HG03442 (cell line): ENCODE measurements around the gene SLC40A1.

Source experiments
- ATAC-seq: cut with Tn5 transposase; IDR thresholded peaks from one replicate; pipeline ENCODE4 v1.9.1; 2021; ENCODE audit warnings: mild to moderate bottlenecking, moderate library complexity; ENCODE audit not compliant: unreplicated experiment

Gene SLC40A1

DNA sequence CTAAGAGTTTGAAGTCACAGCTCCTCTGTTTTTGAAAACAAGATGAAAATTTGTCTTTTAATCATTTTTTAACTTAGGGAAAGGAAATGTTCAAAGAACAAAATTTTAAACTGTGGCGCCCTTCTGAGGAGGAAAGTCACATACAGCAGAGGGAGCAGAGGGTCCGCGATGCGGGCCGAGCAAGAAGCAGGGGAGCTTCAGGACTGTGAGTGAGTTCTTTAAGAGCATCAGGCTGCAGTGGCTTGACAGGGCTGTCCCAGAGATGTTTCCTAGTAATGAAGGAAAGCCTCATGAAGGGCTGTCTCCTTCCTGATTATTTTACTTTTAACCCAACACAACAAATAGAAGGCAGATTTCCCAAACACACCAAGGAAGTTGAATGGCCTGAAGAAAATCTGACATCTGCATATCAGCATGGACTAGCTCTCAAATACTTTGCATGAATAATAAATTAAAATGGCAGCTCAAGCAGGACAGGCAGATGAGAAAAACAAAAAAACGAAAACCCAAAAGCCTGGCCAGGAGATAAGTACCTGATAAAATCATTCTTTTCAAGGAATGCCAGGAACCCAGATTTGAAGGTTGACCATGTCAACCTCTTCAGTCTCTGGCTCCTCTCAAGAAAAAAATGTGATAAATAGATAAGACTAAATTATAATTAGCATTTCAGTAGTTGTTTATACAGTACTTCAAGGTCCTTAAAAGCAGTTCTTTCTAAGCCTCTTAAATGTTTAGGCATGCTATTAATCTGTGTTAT lies 60.8 kb downstream of the SLC40A1 start:
- ATAC-seq: no peak

GRCh38 chr2:189517847-189518535 lies 62.6 kb downstream of the SLC40A1 start:
- ATAC-seq: no peak

- ATAC-seq: no peak
Measured at GRCh38 chr2:189516546-189516945, 64.0 kb downstream of the SLC40A1 start.

DNA sequence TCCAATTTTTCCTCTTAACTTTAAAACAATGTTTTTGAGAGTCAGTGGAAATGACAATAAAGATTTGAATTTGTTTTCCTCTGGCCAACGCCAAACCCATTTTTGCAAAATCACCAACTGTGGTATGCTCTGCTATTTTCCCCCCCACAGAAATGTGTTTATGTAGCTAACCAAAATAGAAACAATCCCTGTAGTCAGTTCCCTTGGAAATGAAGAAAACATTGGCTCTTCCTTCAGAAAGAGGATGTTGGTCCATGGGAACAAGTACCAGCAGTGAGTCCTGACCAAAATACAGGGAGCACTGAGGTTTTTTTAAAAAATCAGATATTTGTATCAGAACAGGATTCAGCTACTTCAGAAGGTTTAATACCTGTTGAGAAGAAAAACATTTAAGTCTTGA lies 65.3 kb downstream of the SLC40A1 start:
- ATAC-seq: no peak

DNA sequence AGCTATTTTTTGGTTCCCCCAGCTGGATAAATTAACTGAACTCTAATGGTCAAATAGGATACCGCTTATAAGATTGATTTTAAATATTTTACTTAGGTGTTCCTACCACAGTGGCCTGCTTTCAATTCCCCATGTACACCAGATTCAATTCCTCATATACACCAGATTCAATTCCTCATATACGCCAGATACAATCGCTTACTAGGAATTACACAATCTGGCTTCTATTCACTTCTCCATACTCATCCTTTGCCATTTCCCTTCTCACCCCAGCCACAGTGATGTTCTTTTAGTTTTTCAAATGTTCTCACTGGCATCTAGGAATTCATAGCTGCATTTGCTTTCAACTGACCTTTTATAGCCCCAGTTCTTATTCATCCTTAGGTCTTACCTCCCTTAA lies 66.5 kb downstream of the SLC40A1 start:
- ATAC-seq: no peak

GRCh38 chr2:189512879-189513278 lies 67.7 kb downstream of the SLC40A1 start:
- no peak for ATAC-seq

DNA sequence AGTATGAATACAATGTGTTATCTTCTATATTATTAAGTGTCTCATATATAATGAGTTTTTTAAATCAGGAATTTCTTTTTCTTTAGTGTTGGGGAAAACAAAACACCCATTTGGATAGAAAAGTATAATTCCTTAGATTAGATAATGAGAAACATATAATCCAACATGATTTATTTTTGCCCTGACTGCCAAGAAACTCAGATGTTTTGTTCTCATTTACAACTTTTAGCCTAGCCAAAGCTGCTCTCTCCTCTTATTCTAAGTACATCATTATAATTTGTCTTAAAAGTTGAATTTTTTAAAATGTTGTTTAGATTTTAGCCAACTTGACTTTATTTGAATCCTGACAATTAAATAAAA lies 68.6 kb downstream of the SLC40A1 start:
- ATAC-seq: no peak

DNA sequence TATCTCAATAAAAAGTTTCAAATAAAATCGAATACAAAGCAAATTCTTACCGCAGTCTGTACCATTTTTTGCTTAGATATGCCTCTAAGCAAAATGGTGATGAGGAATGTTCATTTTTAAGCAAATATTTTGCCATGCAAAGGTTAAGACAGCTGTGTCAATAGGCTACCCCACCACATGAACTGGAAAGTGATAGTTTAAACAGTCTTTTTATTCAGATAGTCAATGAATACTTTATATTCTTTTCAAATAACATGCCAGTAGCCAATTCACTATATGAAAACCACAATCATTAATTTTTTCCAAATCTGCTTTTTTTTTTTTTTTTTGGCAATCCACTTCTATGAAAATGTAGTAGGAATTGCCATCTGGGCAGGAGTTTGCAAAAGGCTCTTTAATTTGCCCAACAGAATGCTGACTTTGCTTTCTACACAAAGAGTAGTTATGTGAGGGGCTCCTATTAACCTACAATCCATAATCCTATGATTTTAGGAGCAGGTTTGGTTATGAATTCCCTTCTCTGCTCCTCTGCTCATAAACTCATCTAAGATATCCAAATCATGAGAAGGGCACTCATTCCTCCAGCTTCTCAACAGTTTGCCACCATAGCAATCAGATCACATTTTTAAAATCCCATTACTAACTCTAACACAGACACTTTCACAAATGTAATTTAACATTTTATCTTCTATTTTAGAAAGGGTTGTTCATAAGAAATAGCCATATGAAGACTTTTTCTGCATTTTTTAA lies 69.2 kb downstream of the SLC40A1 start:
- ATAC-seq: no peak
